GM12865 (cell line): ENCODE data around the gene TTC34.

ENCODE experiments used
- DNase-seq: peaks from one replicate; pipeline ENCODE4 v3.0.0; 2010; ENCODE audit warnings: low read depth
- H3K4me3 ChIP-seq: 2 replicates; pipeline ENCODE4 v1.5.1; 2011; ENCODE audit warnings: mild to moderate bottlenecking, low read depth, low read length, control low read depth
- CTCF ChIP-seq: IDR thresholded peaks from 2 replicates; pipeline ENCODE4 v1.5.1; 2011; ENCODE audit warnings: low read length, control low read depth, low read depth, inconsistent platforms; ENCODE audit not compliant: insufficient read depth; ENCODE audit errors: missing control alignments

TTC34 gene

GRCh38 chr1:2605509-2606395 is 195.7 kb downstream of the TTC34 start:
- no peak overlapping the region for H3K4me3 ChIP-seq
- TF ChIP-seq CTCF: no peak
- no peak for DNase-seq

GRCh38 chr1:2604844-2605508 is 196.5 kb downstream of the TTC34 start:
- no peak for DNase-seq
- no peak overlapping the region for H3K4me3 ChIP-seq
- TF ChIP-seq CTCF: no peak

- DNase-seq: no peak
- TF ChIP-seq CTCF: no peak
- no peak overlapping the region for H3K4me3 ChIP-seq
These were observed 197.2 kb downstream of the TTC34 start for GRCh38 chr1:2604156-2604843.

- TF ChIP-seq CTCF: no peak
- no peak overlapping the region for H3K4me3 ChIP-seq
- no peak for DNase-seq
These were observed 197.9 kb downstream of the TTC34 start for GRCh38 chr1:2603521-2604155.

- no peak for TF ChIP-seq CTCF
- no peak for DNase-seq
- H3K4me3 ChIP-seq: no peak overlapping the region
These were observed 198.5 kb downstream of the TTC34 start for GRCh38 chr1:2602866-2603520.

- H3K4me3 ChIP-seq: no peak overlapping the region
- no peak for TF ChIP-seq CTCF
- no peak for DNase-seq
These were observed 199.1 kb downstream of the TTC34 start for GRCh38 chr1:2602311-2602835.
